ENCODE measurements around the gene IGFN1.

GRCh38 chr1:201261771-201262547 lies 71.3 kb downstream of the IGFN1 start:
- TF ChIP-seq CTCF (IDR thresholded peaks at IDR 0.05; ENCODE audit: insufficient read depth, low read length, poor library complexity, severe bottlenecking) (no peak), EZH2phosphoT487 (conservative IDR thresholded peaks at IDR 0.05; ENCODE audit: low read length) (no peak)
